PC-3 (cell line): ENCODE measurements around the gene HIPK2. TPM values are rescaled to one million over a fixed set of nuclear protein-coding genes. Genes with fewer than 3 reads are reported as not detected.

Experiments
- ATAC-seq: fragments of 200-7000 bp; cut with Tn5 transposase; 2 replicates; pipeline ENCODE4 v1.9.1; 2020; ENCODE audit warnings: mild to moderate bottlenecking, moderate library complexity
- BruUV-seq: library from RNA; stranded (reverse); fragments of 400-500 nt; replicated peaks from 2 replicates; lab custom pipeline; 2021; lab: Mats Ljungman, UMichigan
- CTCF ChIA-PET: fragments of 300-600 bp; sonication (Branson Sonifier 250); formaldehyde crosslinking; loops from one replicate; lab custom pipeline; 2022; ENCODE audit warnings: antibody characterized with exemption; lab: Charles Lee
- POLR2A ChIA-PET: fragments of 300-600 bp; sonication (Branson Sonifier 250); formaldehyde crosslinking; loops from one replicate; lab custom pipeline; 2022; ENCODE audit warnings: antibody characterized with exemption; ENCODE audit not compliant: unreplicated experiment; lab: Charles Lee
- DNase-seq: peaks from one replicate; pipeline ENCODE4 v3.0.0-alpha.2; 2015
- H2AFZ ChIP-seq: fragments of 300-600 bp; sonication (generic); 2 replicates; pipeline ENCODE4 v1.6.0; 2016; ENCODE audit warnings: antibody characterized with exemption, low read length
- H3F3A ChIP-seq: fragments of 300-600 bp; sonication (generic); one replicate; pipeline ENCODE4 v1.6.0; 2017; ENCODE audit warnings: antibody characterized with exemption, low read length, control low read depth, mild to moderate bottlenecking; ENCODE audit not compliant: unreplicated experiment
- H3K27ac ChIP-seq: fragments of 300-600 bp; sonication (generic); 2 replicates; pipeline ENCODE4 v1.5.1; 2016; ENCODE audit warnings: mild to moderate bottlenecking, low read length
- H3K27me3 ChIP-seq: fragments of 300-600 bp; sonication (generic); 2 replicates; pipeline ENCODE4 v1.6.1; 2016; ENCODE audit warnings: low read length, mixed read lengths
- H3K36me3 ChIP-seq: fragments of 300-600 bp; sonication (generic); 2 replicates; pipeline ENCODE4 v1.6.1; 2016; ENCODE audit warnings: low read depth, mixed run types, low read length, mixed read lengths
- H3K4me1 ChIP-seq: fragments of 300-600 bp; sonication (generic); 2 replicates; pipeline ENCODE4 v1.5.1; 2016; ENCODE audit warnings: low read length; ENCODE audit not compliant: insufficient read depth
- H3K4me2 ChIP-seq: fragments of 300-600 bp; sonication (generic); 2 replicates; pipeline ENCODE4 v1.6.0; 2016; ENCODE audit warnings: low read length
- H3K4me3 ChIP-seq: fragments of 300-600 bp; sonication (generic); 2 replicates; pipeline ENCODE4 v1.5.1; 2016; ENCODE audit warnings: mild to moderate bottlenecking, low read length, mixed read lengths
- H3K79me2 ChIP-seq: fragments of 300-600 bp; sonication (generic); 2 replicates; pipeline ENCODE4 v1.6.1; 2017; ENCODE audit warnings: low read length, mixed read lengths
- H3K9ac ChIP-seq: fragments of 300-600 bp; sonication (generic); 2 replicates; pipeline ENCODE4 v1.6.0; 2016; ENCODE audit warnings: mild to moderate bottlenecking, low read length
- H3K9me2 ChIP-seq: fragments of 300-600 bp; sonication (generic); replicated peaks from 2 replicates; pipeline ENCODE4 v1.6.1; 2016; ENCODE audit warnings: mixed run types, low read length, mixed read lengths
- H3K9me3 ChIP-seq: fragments of 300-600 bp; sonication (generic); 2 replicates; pipeline ENCODE4 v1.6.1; 2016; ENCODE audit warnings: low read length, mixed read lengths
- H4K20me1 ChIP-seq: fragments of 300-600 bp; sonication (generic); 2 replicates; pipeline ENCODE4 v1.6.1; 2016; ENCODE audit warnings: low read length, mixed read lengths
- CTCF ChIP-seq: fragments of 300-600 bp; sonication (generic); conservative IDR thresholded peaks from 2 replicates; pipeline ENCODE4 v1.5.1; 2017; ENCODE audit warnings: antibody characterized with exemption, low read depth, mild to moderate bottlenecking, low read length
- EZH2 ChIP-seq: fragments of 300-600 bp; sonication (generic); IDR thresholded peaks from one replicate; pipeline ENCODE4 v1.6.1; 2017; ENCODE audit warnings: antibody characterized with exemption, mild to moderate bottlenecking, low read length; ENCODE audit not compliant: unreplicated experiment
- EZH2phosphoT487 ChIP-seq: fragments of 300-600 bp; sonication (generic); IDR thresholded peaks from 2 replicates; pipeline ENCODE4 v1.6.1; 2018; ENCODE audit warnings: mild to moderate bottlenecking, antibody characterized with exemption, low read length, borderline replicate concordance
- intact Hi-C: fragments of 100-400 bp; cut with micrococcal nuclease; formaldehyde crosslinking; loops from 2 replicates; pipeline ENCODE4 v1.9.0; 2023
- total RNA-seq: library from RNA; depleted of rRNA; stranded (reverse); fragments of >200 nt; gene quantifications from 2 replicates; pipeline ENCODE4 v1.2.3, GENCODE V29; 2014

Gene HIPK2
- total RNA-seq, 1 experiment from 2014 or later, result 38.1 TPM

GRCh38 chr7:139587535-139587934 is 190.3 kb downstream of the HIPK2 start:
- BruUV-seq, result no TSS peak
- Histone ChIP-seq H3K9me3 (no peaks in the 10 kb centered on the region), H3K79me2 (no peaks in the 10 kb centered on the region), H3K4me3 (no peak overlapping the region), H3K4me2 (no peak overlapping the region), H2AFZ (no peak overlapping the region), H3K36me3 (peaks cover 71% of the 10 kb centered on the region), H3K4me1 (no peaks in the 10 kb centered on the region), H3K27me3 (no peaks in the 10 kb centered on the region), H3K27ac (no peak overlapping the region), H4K20me1 (no peaks in the 10 kb centered on the region), H3K9ac (no peak overlapping the region), H3K9me2 (no peaks in the 10 kb centered on the region), H3F3A (no peaks in the 10 kb centered on the region)
- intact Hi-C loops, result no loop called here
- no peak for DNase-seq
- no peak for ATAC-seq
- CTCF ChIA-PET, result no interaction called here
- TF ChIP-seq CTCF (no peak), EZH2 (no peak), EZH2phosphoT487 (no peak)
- POLR2A ChIA-PET, result no interaction called here

GRCh38 chr7:139586286-139586685 is 191.5 kb downstream of the HIPK2 start:
- Histone ChIP-seq H3K79me2 (no peaks in the 10 kb centered on the region), H3K4me3 (no peak overlapping the region), H3K4me1 (no peaks in the 10 kb centered on the region), H2AFZ (no peak overlapping the region), H3F3A (no peaks in the 10 kb centered on the region), H3K27ac (no peak overlapping the region), H3K4me2 (no peak overlapping the region), H4K20me1 (no peaks in the 10 kb centered on the region), H3K27me3 (no peaks in the 10 kb centered on the region), H3K9ac (no peak overlapping the region), H3K36me3 (peaks cover 68% of the 10 kb centered on the region), H3K9me3 (no peaks in the 10 kb centered on the region), H3K9me2 (no peaks in the 10 kb centered on the region)
- no peak for DNase-seq
- BruUV-seq, result no TSS peak
- ATAC-seq, result no peak
- POLR2A ChIA-PET, result interaction anchor here (0.6 kb wide), 1 partner anchor 182 kb away, joined by 3 read pairs; no protein-coding TSS in a partner anchor
- intact Hi-C loops, result no loop called here
- CTCF ChIA-PET, result no interaction called here
- TF ChIP-seq EZH2, result no peak

GRCh38 chr7:139585042-139585441 is 192.8 kb downstream of the HIPK2 start:
- Histone ChIP-seq H3K4me3 (no peak overlapping the region), H3K4me2 (no peak overlapping the region), H3K9me3 (no peaks in the 10 kb centered on the region), H4K20me1 (no peaks in the 10 kb centered on the region), H3K9ac (no peak overlapping the region), H3F3A (no peaks in the 10 kb centered on the region), H2AFZ (no peak overlapping the region), H3K27me3 (no peaks in the 10 kb centered on the region), H3K4me1 (no peaks in the 10 kb centered on the region), H3K27ac (no peak overlapping the region), H3K9me2 (no peaks in the 10 kb centered on the region), H3K79me2 (no peaks in the 10 kb centered on the region), H3K36me3 (peaks cover 64% of the 10 kb centered on the region)
- DNase-seq (no peak), ATAC-seq (no peak)
- CTCF ChIA-PET, result no interaction called here
- intact Hi-C loops, result no loop called here
- POLR2A ChIA-PET, result no interaction called here
- BruUV-seq, result no TSS peak
- TF ChIP-seq EZH2, result no peak
- no peak for TF ChIP-seq EZH2phosphoT487
- TF ChIP-seq CTCF, result no peak
